Heart left ventricle (tissue), 13 donors: ENCODE measurements around the gene KIF16B.

Source experiments
- CTCF ChIP-seq, 12 donors: fragments of 200-600 bp; sonication (generic) in 4 of 12; IDR thresholded peaks; one replicate each; pipeline versions ENCODE4 v1.5.0 to v1.8.0; 2018 to 2022; ENCODE audit warnings: antibody characterized with exemption in 12 of 12, mild to moderate bottlenecking in 5 of 12
- POLR2A ChIP-seq, 2 donors: fragments of 450-650 bp; IDR thresholded peaks; one replicate each; pipeline ENCODE4 v1.6.1; 2017; ENCODE audit warnings: antibody characterized with exemption in 2 of 2, mild to moderate bottlenecking in 2 of 2, moderate library complexity in 2 of 2
- donor health status: ischemic (EF 13 %, LVEDD 7.1; RV severe dilation, severe dysfunction).
- donor health status: DM: no; HTN: yes; CAD: no.
- donor health status: DM: no; HTN: no; CAD: no.
- donor health status: ischemic (EF 25% LVEDD 6.9; RV normal size, moderate dysfunction).
- donor health status: ischemic (EF 25% LVEDD 5.7; RV mildly dilated, moderate dysfunction).
- donor health status: ischemic (EF 35%, LVEDD 5.7; RV mildly dilated, moderate dysfunction).
- donor health status: nonischemic (EF 11% LVEDD 7.7; RV severe dilation, severe dysfunction).
- donor health status: DM: yes; HTN: yes; CAD: no.
- donor health status: PGD.
- donor health status: ischemic (EF 29% LVEDD 5.4; RV normal size, mild dysfunction).
- donor health status: nonischemic (EF 23%, LVEDD 6.1; RV moderate dilation, normal function).

- TF ChIP-seq CTCF (IDR thresholded peaks at IDR 0.05) (no peak), POLR2A (IDR thresholded peaks at IDR 0.05) (no peak)
These were observed 245.6 kb downstream of the KIF16B start for GRCh38 chr20:16327606-16328005.
